Neutrophil (primary cell): ENCODE measurements around the gene JMJD6.

Experiments
- H3K27ac ChIP-seq: fragments of 200-600 bp; sonication (generic); 2 replicates; pipeline ENCODE4 v1.5.1; 2016; ENCODE audit warnings: mild to moderate bottlenecking, moderate library complexity
- H3K27me3 ChIP-seq: fragments of 200-600 bp; sonication (generic); 2 replicates; pipeline ENCODE4 v1.6.0; 2016; ENCODE audit warnings: mild to moderate bottlenecking
- H3K36me3 ChIP-seq: fragments of 200-600 bp; sonication (generic); 2 replicates; pipeline ENCODE4 v1.5.1; 2017
- H3K4me1 ChIP-seq, 2 experiments: fragments of 200-600 bp in 1 of 2; sonication (generic) in 1 of 2; 1 replicate in 1 of 2; 2 replicates in 1 of 2; pipeline versions ENCODE4 v1.5.1 to v1.6.1; 2013 to 2016; ENCODE audit warnings: low read depth in 1 of 2, low read length in 1 of 2, mild to moderate bottlenecking in 1 of 2, moderate library complexity in 1 of 2; ENCODE audit not compliant: control insufficient read depth in 1 of 2, insufficient read depth in 1 of 2
- H3K4me3 ChIP-seq, 2 experiments: fragments of 200-600 bp in 1 of 2; sonication (generic) in 1 of 2; 1 replicate in 1 of 2; 2 replicates in 1 of 2; pipeline ENCODE4 v1.5.1; 2013 to 2016; ENCODE audit warnings: low read depth in 1 of 2, low read length in 1 of 2, mild to moderate bottlenecking in 1 of 2, moderate library complexity in 1 of 2
- H3K9me3 ChIP-seq: fragments of 200-600 bp; sonication (generic); 2 replicates; pipeline ENCODE4 v1.5.1; 2016
- CTCF ChIP-seq: fragments of 200-600 bp; sonication (generic); IDR thresholded peaks from 2 replicates; pipeline ENCODE4 v1.5.1; 2016; ENCODE audit warnings: antibody characterized with exemption

Gene JMJD6

GRCh38 chr17:76738468-76738850 is 12.1 kb upstream of the JMJD6 start:
- Histone ChIP-seq H3K36me3 (peaks cover 36% of the 10 kb centered on the region), H3K4me3 (peak overlapping the region; percentile 92), H3K27me3 (no peaks in the 10 kb centered on the region), H3K4me1 (peaks cover 39 to 41% of the 10 kb centered on the region in 2 experiments), H3K27ac (peak overlapping the region; percentile 96), H3K9me3 (no peaks in the 10 kb centered on the region)
- TF ChIP-seq CTCF = no peak

- Histone ChIP-seq H3K9me3 (no peaks in the 10 kb centered on the region), H3K27ac (peak within 1 kb of the TSS; percentile 96), H3K4me1 (peaks cover 45 to 47% of the 10 kb centered on the region in 2 experiments), H3K27me3 (no peaks in the 10 kb centered on the region), H3K4me3 (peak within 1 kb of the TSS; percentile 92), H3K36me3 (peaks cover 36% of the 10 kb centered on the region)
- TF ChIP-seq CTCF = peak; percentile 36
These were observed 11.5 kb upstream of the JMJD6 start, which contains the start of gene MFSD11 for GRCh38 chr17:76737676-76738467. Gene MFSD11, plus strand, starts transcription at chr17:76738119. Its CDS starts 234 bp downstream, at chr17:76738353.

- Histone ChIP-seq H3K27ac (peak within 1 kb of the TSS; percentile 96), H3K9me3 (no peaks in the 10 kb centered on the region), H3K27me3 (no peaks in the 10 kb centered on the region), H3K4me1 (peaks cover 46 to 52% of the 10 kb centered on the region in 2 experiments), H3K4me3 (peak within 1 kb of the TSS; percentile 92), H3K36me3 (peaks cover 40% of the 10 kb centered on the region)
- no peak for TF ChIP-seq CTCF
These were observed 10.8 kb upstream of the JMJD6 start, which contains the start of gene SRSF2 for GRCh38 chr17:76737082-76737675. Gene SRSF2, minus strand, starts transcription at chr17:76737331. Its CDS starts 171 bp downstream, at chr17:76737160.

- Histone ChIP-seq H3K36me3 (peaks cover 40% of the 10 kb centered on the region), H3K27me3 (no peaks in the 10 kb centered on the region), H3K27ac (peak overlapping the region; percentile 96), H3K9me3 (no peaks in the 10 kb centered on the region), H3K4me3 (peak overlapping the region; percentile 92), H3K4me1 (peaks cover 46 to 54% of the 10 kb centered on the region in 2 experiments)
- peak; percentile 41 for TF ChIP-seq CTCF
These were observed 10.1 kb upstream of the JMJD6 start for GRCh38 chr17:76736349-76737081.

GRCh38 chr17:76735586-76736348 is 9.4 kb upstream of the JMJD6 start:
- Histone ChIP-seq H3K4me1 (peaks cover 46 to 59% of the 10 kb centered on the region in 2 experiments), H3K9me3 (no peaks in the 10 kb centered on the region), H3K36me3 (peaks cover 44% of the 10 kb centered on the region), H3K27ac (peak overlapping the region; percentile 96), H3K4me3 (peak overlapping the region; percentile 92), H3K27me3 (no peaks in the 10 kb centered on the region)
- TF ChIP-seq CTCF = no peak
